ENCODE measurements around the gene PLA2R1. TPM values are rescaled to one million over a fixed set of nuclear protein-coding genes. Genes with fewer than 3 reads are reported as not detected.
"Not testable (repeated sequence)": the region's sequence is repeated elsewhere in the genome, so short reads cannot be mapped to it uniquely, and the experiment has no call there.

Gene PLA2R1
- total RNA-seq, 2 experiments from 2014 or later, result not detected

- no peaks in the 10 kb centered on the region for H3K36me3 Mint-ChIP-seq
- H3K9me3 Mint-ChIP-seq, result no peaks in the 10 kb centered on the region
- no peak overlapping the region for H3K4me3 Mint-ChIP-seq
- peaks cover 14% of the 10 kb centered on the region for H3K27me3 Mint-ChIP-seq
- H3K27ac Mint-ChIP-seq, result no peak overlapping the region
- DNase-seq, result no peak
- H3K4me1 Mint-ChIP-seq, result no peaks in the 10 kb centered on the region
These were observed 75.2 kb downstream of the PLA2R1 start for GRCh38 chr2:159987181-159987580.

GRCh38 chr2:159985656-159986055 lies 76.8 kb downstream of the PLA2R1 start:
- no peak overlapping the region for H3K4me3 Mint-ChIP-seq
- no peaks in the 10 kb centered on the region for H3K9me3 Mint-ChIP-seq
- DNase-seq, result no peak
- no peaks in the 10 kb centered on the region for H3K4me1 Mint-ChIP-seq
- no peak overlapping the region for H3K27ac Mint-ChIP-seq
- H3K27me3 Mint-ChIP-seq, result peaks cover 17% of the 10 kb centered on the region
- H3K36me3 Mint-ChIP-seq, result no peaks in the 10 kb centered on the region

- Mint-ChIP-seq H3K4me3 (no peak overlapping the region), H3K27ac (no peak overlapping the region), H3K9me3 (no peaks in the 10 kb centered on the region), H3K36me3 (no peaks in the 10 kb centered on the region), H3K4me1 (no peaks in the 10 kb centered on the region), H3K27me3 (peaks cover 17% of the 10 kb centered on the region)
- DNase-seq, result no peak
These were observed 78.4 kb downstream of the PLA2R1 start for GRCh38 chr2:159984034-159984433.

DNA sequence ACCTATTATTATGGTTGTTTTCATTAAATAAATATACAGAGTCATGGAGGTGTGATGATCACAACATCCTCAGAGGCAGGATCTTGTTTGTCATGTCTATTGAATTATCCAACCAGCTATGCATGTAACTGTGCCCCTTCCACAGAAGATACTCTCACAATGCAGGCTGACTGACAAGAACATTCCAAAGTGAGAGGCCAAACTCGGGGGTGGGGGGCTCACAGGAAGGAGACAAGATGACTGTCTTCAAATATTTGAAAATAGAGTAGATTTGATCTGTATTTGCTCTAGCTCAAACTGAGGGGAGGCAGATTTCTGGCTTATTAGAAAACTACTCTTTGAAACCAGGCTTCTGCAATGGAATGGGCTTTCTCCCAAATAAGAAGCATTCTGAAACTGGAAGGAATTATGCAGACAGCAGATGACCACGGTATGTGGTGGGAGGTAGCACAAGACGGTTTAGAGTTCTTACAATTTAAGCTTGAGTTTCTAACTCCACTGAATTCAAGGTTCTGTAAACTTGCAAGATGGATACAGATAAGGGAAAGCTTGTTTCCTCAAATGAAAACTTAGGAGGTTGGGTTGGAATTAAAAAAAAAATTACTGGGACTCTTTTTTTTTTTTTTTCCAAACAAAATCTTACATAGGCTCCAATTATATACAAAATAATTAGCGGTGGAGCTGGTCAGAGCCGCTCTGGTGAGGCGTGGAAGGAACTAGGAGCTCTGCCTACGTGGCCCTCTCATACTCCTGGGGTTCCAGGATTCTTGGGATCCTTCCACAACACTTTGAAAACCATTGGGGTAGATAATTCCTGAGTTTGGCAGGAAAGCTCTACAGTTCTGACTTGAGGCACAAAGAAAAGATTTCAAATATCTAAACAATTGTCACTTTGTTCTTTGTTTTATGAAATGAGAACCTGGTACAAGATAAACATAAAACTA lies 79.3 kb downstream of the PLA2R1 start:
- no peaks in the 10 kb centered on the region for H3K4me1 Mint-ChIP-seq

GRCh38 chr2:159982270-159982669 lies 80.1 kb downstream of the PLA2R1 start:
- H3K36me3 Mint-ChIP-seq, result no peaks in the 10 kb centered on the region
- H3K4me3 Mint-ChIP-seq, result no peak overlapping the region
- peaks cover 19% of the 10 kb centered on the region for H3K27me3 Mint-ChIP-seq
- H3K4me1 Mint-ChIP-seq, result no peaks in the 10 kb centered on the region
- H3K27ac Mint-ChIP-seq, result no peak overlapping the region
- no peak for DNase-seq
- no peaks in the 10 kb centered on the region for H3K9me3 Mint-ChIP-seq

More for the DNA sequence above, 79.3 kb downstream of the PLA2R1 start:
- H3K27me3 Mint-ChIP-seq, result peaks cover 23% of the 10 kb centered on the region
- no peaks in the 10 kb centered on the region for H3K9me3 Mint-ChIP-seq
- H3K27ac Mint-ChIP-seq, result no peak overlapping the region
- H3K36me3 Mint-ChIP-seq, result no peaks in the 10 kb centered on the region
- DNase-seq, result no peak
- no peak overlapping the region for H3K4me3 Mint-ChIP-seq

DNA sequence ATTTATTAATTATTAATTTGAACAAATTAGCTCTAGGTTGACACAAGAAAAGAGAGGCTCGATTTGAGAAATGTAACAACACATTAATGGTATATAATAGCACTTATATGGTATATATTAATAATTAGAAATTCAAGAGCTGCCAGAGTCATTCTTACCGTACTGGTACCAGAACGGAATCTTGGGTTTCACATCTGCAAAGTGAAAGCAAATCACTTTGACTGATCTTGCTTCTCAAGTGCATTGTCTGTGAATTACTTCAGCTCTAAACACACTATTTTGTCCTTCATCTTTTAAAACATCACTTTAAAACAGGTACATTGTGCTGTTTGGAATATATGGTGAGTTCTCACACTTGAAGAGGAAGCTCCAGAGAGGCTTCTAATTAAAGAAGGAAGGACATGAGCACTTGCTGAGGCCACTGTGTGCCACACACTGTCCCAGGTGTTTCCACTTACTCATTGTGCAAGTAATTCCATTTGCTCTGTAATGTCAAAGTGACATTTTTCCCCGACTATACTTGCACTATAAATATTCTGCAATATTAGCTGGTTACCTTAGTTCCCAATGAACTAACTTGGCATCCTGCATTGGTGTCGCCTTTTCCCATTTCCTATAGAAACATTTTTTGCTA lies 85.8 kb downstream of the PLA2R1 start:
- Mint-ChIP-seq H3K27ac (no peak overlapping the region), H3K4me3 (no peak overlapping the region), H3K9me3 (no peaks in the 10 kb centered on the region), H3K36me3 (no peaks in the 10 kb centered on the region), H3K27me3 (peaks cover 18% of the 10 kb centered on the region), H3K4me1 (peaks cover 2% of the 10 kb centered on the region)
- no peak for DNase-seq

- DNase-seq, result no peak
- no peak overlapping the region for H3K27ac Mint-ChIP-seq
- H3K9me3 Mint-ChIP-seq, result no peaks in the 10 kb centered on the region
- H3K4me1 Mint-ChIP-seq, result peaks cover 2% of the 10 kb centered on the region
- no peak overlapping the region for H3K4me3 Mint-ChIP-seq
- H3K36me3 Mint-ChIP-seq, result no peaks in the 10 kb centered on the region
- H3K27me3 Mint-ChIP-seq, result peaks cover 11% of the 10 kb centered on the region
These were observed 89.1 kb downstream of the PLA2R1 start for GRCh38 chr2:159973325-159973724.

DNA sequence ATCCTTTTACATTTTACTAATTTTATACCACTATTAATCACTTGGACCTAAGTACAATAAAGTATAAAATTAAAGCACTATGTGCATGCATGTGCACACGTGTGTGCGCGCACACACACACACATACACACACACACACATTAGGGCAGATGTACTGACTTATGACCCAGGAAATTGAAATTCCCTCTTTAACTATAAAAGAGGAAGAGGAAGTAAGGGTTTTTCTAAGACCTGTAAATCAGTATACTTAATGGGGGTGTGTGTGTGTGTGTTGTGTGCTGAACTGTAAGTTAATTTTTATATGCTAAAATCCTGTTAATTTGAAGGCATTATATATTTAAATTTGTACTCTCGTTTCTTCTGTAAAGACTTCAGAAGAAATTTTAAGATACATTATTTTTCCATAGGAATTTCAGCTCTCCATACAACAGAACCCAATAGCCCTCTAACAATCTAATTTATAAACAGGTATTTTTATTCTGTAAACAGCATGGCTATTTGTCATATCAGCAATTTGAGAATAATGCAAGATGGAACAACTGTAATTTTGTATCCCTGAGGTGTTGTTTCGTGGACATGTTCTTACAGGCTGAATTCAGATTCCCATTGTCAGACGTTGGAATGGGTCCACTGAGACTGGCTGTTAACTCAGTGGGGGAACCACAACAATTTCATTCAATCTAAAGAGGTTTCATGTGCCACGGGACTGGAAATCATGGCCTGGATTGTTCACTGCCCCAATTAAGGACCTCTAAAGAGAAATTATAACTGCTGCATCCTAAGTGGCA lies 90.9 kb downstream of the PLA2R1 start:
- DNase-seq, result no peak
- no peak overlapping the region for H3K27ac Mint-ChIP-seq
- peaks cover 3% of the 10 kb centered on the region for H3K4me1 Mint-ChIP-seq
- H3K27me3 Mint-ChIP-seq, result peaks cover 3% of the 10 kb centered on the region
- H3K36me3 Mint-ChIP-seq, result no peaks in the 10 kb centered on the region
- no peak overlapping the region for H3K4me3 Mint-ChIP-seq
- H3K9me3 Mint-ChIP-seq, result no peaks in the 10 kb centered on the region

- H3K9me3 Mint-ChIP-seq, H3K27ac Mint-ChIP-seq, DNase-seq, H3K36me3 Mint-ChIP-seq, H3K4me1 Mint-ChIP-seq, H3K27me3 Mint-ChIP-seq, H3K4me3 Mint-ChIP-seq: not testable (repeated sequence)
These were observed 91.9 kb downstream of the PLA2R1 start for GRCh38 chr2:159970548-159970947.

- H3K27me3 Mint-ChIP-seq, result no peaks in the 10 kb centered on the region
- H3K9me3 Mint-ChIP-seq, result no peaks in the 10 kb centered on the region
- no peaks in the 10 kb centered on the region for H3K36me3 Mint-ChIP-seq
- no peak overlapping the region for H3K4me3 Mint-ChIP-seq
- peaks cover 8% of the 10 kb centered on the region for H3K4me1 Mint-ChIP-seq
- H3K27ac Mint-ChIP-seq, result no peak overlapping the region
- DNase-seq, result no peak
These were observed 94.0 kb downstream of the PLA2R1 start for GRCh38 chr2:159968279-159968900.

DNA sequence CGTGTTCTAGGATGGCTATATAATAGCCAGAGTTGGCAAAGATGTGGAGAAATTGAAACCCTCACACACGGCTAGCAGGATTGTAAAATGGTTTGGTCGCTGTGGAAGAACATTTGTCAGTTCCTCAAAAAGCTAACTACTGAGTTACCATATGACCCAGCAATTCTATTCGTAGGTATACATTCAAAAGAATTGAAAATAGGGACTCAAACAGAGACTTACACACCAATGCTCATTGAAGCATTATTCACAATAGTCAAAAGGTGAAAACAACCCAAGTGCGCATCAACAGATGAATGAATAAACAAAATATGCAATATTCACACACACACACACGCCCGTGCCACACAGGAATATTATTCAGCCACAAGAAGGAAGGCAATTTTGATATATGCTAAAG lies 98.7 kb downstream of the PLA2R1 start:
- no peaks in the 10 kb centered on the region for H3K9me3 Mint-ChIP-seq
- no peak for DNase-seq
- H3K27me3 Mint-ChIP-seq, result no peaks in the 10 kb centered on the region
- H3K36me3 Mint-ChIP-seq, result no peaks in the 10 kb centered on the region
- no peak overlapping the region for H3K27ac Mint-ChIP-seq
- peaks cover 20% of the 10 kb centered on the region for H3K4me1 Mint-ChIP-seq
- H3K4me3 Mint-ChIP-seq, result no peak overlapping the region

GRCh38 chr2:159962513-159962912 lies 99.9 kb downstream of the PLA2R1 start:
- not testable (repeated sequence) for H3K27me3 Mint-ChIP-seq, H3K9me3 Mint-ChIP-seq, H3K27ac Mint-ChIP-seq, H3K36me3 Mint-ChIP-seq, H3K4me3 Mint-ChIP-seq, DNase-seq
- H3K4me1 Mint-ChIP-seq, result peaks cover 20% of the 10 kb centered on the region

GRCh38 chr2:159961451-159961850 lies 101.0 kb downstream of the PLA2R1 start:
- peaks cover 17% of the 10 kb centered on the region for H3K4me1 Mint-ChIP-seq
- DNase-seq, result no peak
- H3K27me3 Mint-ChIP-seq, result no peaks in the 10 kb centered on the region
- peaks cover 3% of the 10 kb centered on the region for H3K9me3 Mint-ChIP-seq
- H3K4me3 Mint-ChIP-seq, result no peak overlapping the region
- no peak overlapping the region for H3K27ac Mint-ChIP-seq
- H3K36me3 Mint-ChIP-seq, result no peaks in the 10 kb centered on the region

DNA sequence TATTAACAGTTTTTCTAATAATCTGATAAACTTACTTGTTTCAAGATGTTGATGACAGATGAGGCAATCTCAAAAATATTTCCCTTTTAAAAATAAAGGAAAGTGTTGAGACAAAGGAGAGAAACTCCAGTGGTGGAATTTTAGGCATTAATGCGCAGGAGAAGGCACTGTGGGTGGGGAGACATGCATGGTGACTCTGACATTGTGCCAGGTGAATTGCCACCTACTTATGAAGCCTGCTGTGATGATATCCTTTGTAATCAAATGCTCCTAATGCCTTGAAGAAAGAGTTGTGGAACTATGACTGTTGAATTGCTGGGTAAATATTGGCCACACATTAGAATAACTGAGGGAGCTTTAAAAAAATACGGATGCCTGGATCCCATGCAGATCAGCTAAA lies 101.4 kb downstream of the PLA2R1 start:
- Mint-ChIP-seq H3K27me3 (no peaks in the 10 kb centered on the region), H3K4me3 (no peak overlapping the region), H3K9me3 (peaks cover 3% of the 10 kb centered on the region), H3K36me3 (no peaks in the 10 kb centered on the region), H3K27ac (no peak overlapping the region), H3K4me1 (peaks cover 13% of the 10 kb centered on the region)
- no peak for DNase-seq

- no peak overlapping the region for H3K4me3 Mint-ChIP-seq
- peaks cover 3% of the 10 kb centered on the region for H3K9me3 Mint-ChIP-seq
- H3K4me1 Mint-ChIP-seq, result peaks cover 13% of the 10 kb centered on the region
- DNase-seq, result no peak
- no peaks in the 10 kb centered on the region for H3K36me3 Mint-ChIP-seq
- H3K27ac Mint-ChIP-seq, result no peak overlapping the region
- H3K27me3 Mint-ChIP-seq, result no peaks in the 10 kb centered on the region
These were observed 102.0 kb downstream of the PLA2R1 start for GRCh38 chr2:159960414-159960813.
